Ishikawa (cell line): ENCODE results near the gene NEURL2.

Experiments used
- EP300 ChIP-seq: IDR thresholded peaks from 2 replicates; pipeline ENCODE4 v1.6.1; 2012; ENCODE audit warnings: borderline replicate concordance
- MAX ChIP-seq: IDR thresholded peaks from 2 replicates; pipeline ENCODE4 v1.6.1; 2012
- RAD21 ChIP-seq: IDR thresholded peaks from 2 replicates; pipeline ENCODE4 v1.6.1; 2012; ENCODE audit warnings: low read depth
- TCF12 ChIP-seq: IDR thresholded peaks from 2 replicates; pipeline ENCODE4 v1.6.1; 2012; ENCODE audit warnings: low read depth
- YY1 ChIP-seq: IDR thresholded peaks from 2 replicates; pipeline ENCODE4 v1.6.1; 2012; ENCODE audit warnings: low read depth

- no peak for TF ChIP-seq MAX
- TF ChIP-seq EP300 = no peak
- no peak for TF ChIP-seq RAD21
- no peak for TF ChIP-seq YY1
- TF ChIP-seq TCF12 = no peak
Measured at GRCh38 chr20:45843506-45843905, 47.5 kb downstream of the NEURL2 start.
